Upper lobe of right lung (tissue), 1 donor: Measurements from ENCODE around the gene CCDC181. TPM values are rescaled to one million over a fixed set of nuclear protein-coding genes. Genes with fewer than 3 reads are reported as not detected.
A peak's percentile ranks its signal among the peaks of the same experiment; 100 is the strongest.

Experiments used
- ATAC-seq: fragments of 200-7000 bp; cut with Tn5 transposase; one replicate; pipeline ENCODE4 v1.9.1; 2020; ENCODE audit warnings: mild to moderate bottlenecking, moderate library complexity
- DNase-seq: peaks from one replicate; pipeline ENCODE4 v3.0.0-alpha.2; 2020
- H3K27ac ChIP-seq: fragments of 200-600 bp; one replicate; pipeline ENCODE4 v1.8.0; 2022
- H3K27me3 ChIP-seq: fragments of 200-600 bp; one replicate; pipeline ENCODE4 v1.8.0; 2022; ENCODE audit warnings: mild to moderate bottlenecking
- H3K36me3 ChIP-seq: fragments of 200-600 bp; one replicate; pipeline ENCODE4 v1.8.0; 2022
- H3K4me1 ChIP-seq: fragments of 200-600 bp; one replicate; pipeline ENCODE4 v1.8.0; 2022
- H3K4me3 ChIP-seq: fragments of 200-600 bp; one replicate; pipeline ENCODE4 v1.8.0; 2022; ENCODE audit warnings: mild to moderate bottlenecking
- H3K9me3 ChIP-seq: fragments of 200-600 bp; one replicate; pipeline ENCODE4 v1.8.0; 2022
- intact Hi-C: fragments of 100-400 bp; cut with DNase I; formaldehyde crosslinking; loops from one replicate; pipeline ENCODE4 v1.11.0; 2022
- total RNA-seq: library from RNA; stranded (reverse); fragmentation: NEBNext Ultra II Directional; extraction: Animal tissue kit (Norgen Biotek cat#: 25700); gene quantifications from one replicate; pipeline ENCODE4 v1.2.1, GENCODE V29; 2021
- TF ChIP-seq, protein P1 (sequence below): fragments of 200-600 bp; IDR thresholded peaks from one replicate; pipeline ENCODE4 v1.8.0; 2022; ENCODE audit warnings: antibody characterized with exemption
- donor health status: DM: no; HTN: yes; CAD: no; lungs with severe emphysema.

The CCDC181 gene
- total RNA-seq, 1 donor from 2014 or later: 0.32 TPM

DNA sequence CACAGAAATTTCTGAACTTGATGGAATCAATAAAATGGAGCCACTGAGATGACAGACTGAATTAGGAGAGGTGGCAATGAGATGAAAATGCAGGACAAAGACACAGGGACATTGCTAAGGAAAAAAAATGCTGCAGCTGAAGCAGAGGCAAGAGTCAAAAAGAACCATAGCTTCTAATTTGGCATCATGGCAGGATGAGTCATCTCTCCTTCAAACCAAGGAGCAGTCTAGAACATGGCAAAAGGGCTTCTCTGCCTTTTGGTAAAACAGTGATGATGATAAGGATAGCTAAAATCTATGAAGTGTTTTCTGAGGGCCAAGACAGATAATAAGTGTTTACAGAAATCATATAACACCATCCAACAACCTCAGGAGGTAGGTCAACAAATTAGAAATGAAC, 41.7 kb upstream of the CCDC181 start:
- Histone ChIP-seq H3K4me1 (no peaks in the 10 kb centered on the region), H3K9me3 (no peaks in the 10 kb centered on the region), H3K27ac (no peak overlapping the region), H3K36me3 (peaks cover 6% of the 10 kb centered on the region), H3K27me3 (no peaks in the 10 kb centered on the region), H3K4me3 (no peak overlapping the region)
- no peak for ATAC-seq
- intact Hi-C loops: loop anchor here (10.0 kb wide), 1 partner anchor 76 kb away; no protein-coding TSS in a partner anchor
- no peak for DNase-seq
- TF ChIP-seq, protein P1, sequence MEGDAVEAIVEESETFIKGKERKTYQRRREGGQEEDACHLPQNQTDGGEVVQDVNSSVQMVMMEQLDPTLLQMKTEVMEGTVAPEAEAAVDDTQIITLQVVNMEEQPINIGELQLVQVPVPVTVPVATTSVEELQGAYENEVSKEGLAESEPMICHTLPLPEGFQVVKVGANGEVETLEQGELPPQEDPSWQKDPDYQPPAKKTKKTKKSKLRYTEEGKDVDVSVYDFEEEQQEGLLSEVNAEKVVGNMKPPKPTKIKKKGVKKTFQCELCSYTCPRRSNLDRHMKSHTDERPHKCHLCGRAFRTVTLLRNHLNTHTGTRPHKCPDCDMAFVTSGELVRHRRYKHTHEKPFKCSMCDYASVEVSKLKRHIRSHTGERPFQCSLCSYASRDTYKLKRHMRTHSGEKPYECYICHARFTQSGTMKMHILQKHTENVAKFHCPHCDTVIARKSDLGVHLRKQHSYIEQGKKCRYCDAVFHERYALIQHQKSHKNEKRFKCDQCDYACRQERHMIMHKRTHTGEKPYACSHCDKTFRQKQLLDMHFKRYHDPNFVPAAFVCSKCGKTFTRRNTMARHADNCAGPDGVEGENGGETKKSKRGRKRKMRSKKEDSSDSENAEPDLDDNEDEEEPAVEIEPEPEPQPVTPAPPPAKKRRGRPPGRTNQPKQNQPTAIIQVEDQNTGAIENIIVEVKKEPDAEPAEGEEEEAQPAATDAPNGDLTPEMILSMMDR: no peak

DNA sequence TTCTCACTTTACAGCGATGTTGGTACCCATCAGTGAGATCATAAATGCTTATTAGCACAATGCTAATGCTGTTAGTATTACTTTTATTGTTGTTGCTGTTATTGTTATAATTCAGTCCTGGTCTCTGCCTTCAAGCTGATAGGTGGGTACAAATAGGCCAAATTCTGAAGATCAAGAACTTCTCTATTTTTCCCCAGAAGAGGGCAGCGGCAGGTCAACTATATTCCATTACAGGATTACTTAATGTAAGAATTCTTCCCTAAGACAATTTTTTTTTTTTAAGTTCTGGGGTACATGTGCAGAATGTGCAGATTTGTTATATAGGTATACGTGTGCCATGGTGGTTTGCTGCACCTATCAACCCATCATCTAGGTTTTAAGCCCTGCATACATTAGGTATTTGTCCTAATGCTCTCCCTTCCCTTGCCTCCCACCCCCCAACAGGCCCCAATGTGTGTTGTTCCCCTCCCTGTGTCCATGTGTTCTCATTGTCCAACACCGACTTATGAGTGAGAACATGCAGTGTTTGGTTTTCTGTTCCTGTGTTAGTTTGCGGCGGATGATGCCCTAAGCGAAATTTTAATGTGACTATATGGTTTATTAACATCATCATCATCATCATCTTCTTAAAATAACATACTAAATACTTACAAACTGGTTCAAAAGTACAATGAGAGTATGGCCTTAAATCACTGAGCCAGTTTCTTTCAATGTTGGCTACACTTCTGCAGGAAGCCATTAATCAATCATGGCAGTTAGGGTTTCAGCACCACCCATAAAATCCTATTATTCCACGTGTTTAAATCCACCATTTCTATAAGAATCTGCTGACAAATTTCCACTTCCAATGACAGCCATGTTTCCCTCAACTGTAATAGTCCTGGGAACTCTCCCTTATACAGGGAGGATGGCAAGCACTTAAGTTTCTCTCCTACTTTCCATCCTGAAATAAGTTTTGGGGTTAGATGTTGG, 39.3 kb upstream of the CCDC181 start:
- Histone ChIP-seq H3K4me1 (no peaks in the 10 kb centered on the region), H3K27ac (no peak overlapping the region), H3K9me3 (no peaks in the 10 kb centered on the region), H3K4me3 (no peak overlapping the region), H3K36me3 (peaks cover 6% of the 10 kb centered on the region), H3K27me3 (no peaks in the 10 kb centered on the region)
- no peak for DNase-seq
- intact Hi-C loops: loop anchor here (10.0 kb wide), 1 partner anchor 78 kb away; no protein-coding TSS in a partner anchor
- ATAC-seq: peak; percentile 58
- TF ChIP-seq, protein P1: peak; percentile 46

DNA sequence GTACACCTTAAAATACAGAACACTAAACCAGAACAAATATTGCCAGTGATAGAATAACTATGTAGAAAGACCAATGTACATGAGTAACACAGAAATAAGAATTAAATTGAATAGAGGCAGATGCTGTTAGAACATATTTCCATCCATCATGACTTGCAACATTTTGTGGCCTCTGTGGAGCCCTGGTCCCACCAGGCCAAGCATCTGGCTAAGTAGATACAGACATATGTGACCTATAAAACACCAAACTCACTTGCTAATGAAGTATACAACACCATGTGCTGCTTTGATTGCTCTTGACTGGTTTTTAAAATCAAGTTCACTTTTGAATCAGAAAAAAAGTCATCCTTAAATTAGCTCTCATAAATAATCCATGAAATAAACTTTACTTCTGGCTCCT, 38.0 kb upstream of the CCDC181 start:
- no peak for DNase-seq
- Histone ChIP-seq H3K27ac (no peak overlapping the region), H3K27me3 (no peaks in the 10 kb centered on the region), H3K4me1 (no peaks in the 10 kb centered on the region), H3K9me3 (no peaks in the 10 kb centered on the region), H3K4me3 (no peak overlapping the region), H3K36me3 (peaks cover 6% of the 10 kb centered on the region)
- TF ChIP-seq, protein P1: no peak
- intact Hi-C loops: loop anchor here (10.0 kb wide), 1 partner anchor 80 kb away; no protein-coding TSS in a partner anchor
- ATAC-seq: no peak

DNA sequence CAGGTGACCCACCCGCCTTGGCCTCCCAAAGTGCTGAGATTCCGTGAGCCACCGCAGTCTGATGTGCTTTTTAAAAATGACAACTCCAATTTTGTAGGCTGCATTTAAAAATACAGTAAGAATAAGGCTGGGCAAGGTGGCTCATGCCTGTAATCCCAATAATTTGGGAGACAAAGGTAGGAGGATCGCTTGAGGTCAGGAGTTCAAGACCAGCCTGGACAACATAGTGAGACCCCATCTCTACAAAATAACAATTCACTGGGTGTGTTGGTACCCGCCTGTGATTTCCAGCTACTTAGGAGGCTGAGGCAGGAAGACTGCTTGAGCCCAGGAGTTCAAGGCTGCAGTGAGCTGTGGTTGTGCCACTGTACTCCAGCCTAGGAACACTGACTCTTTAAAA, 35.1 kb upstream of the CCDC181 start:
- H3K36me3 ChIP-seq: peaks cover 6% of the 10 kb centered on the region
- TF ChIP-seq, protein P1: no peak
- intact Hi-C loops: loop anchor here (10.0 kb wide), 1 partner anchor 82 kb away; no protein-coding TSS in a partner anchor

DNA sequence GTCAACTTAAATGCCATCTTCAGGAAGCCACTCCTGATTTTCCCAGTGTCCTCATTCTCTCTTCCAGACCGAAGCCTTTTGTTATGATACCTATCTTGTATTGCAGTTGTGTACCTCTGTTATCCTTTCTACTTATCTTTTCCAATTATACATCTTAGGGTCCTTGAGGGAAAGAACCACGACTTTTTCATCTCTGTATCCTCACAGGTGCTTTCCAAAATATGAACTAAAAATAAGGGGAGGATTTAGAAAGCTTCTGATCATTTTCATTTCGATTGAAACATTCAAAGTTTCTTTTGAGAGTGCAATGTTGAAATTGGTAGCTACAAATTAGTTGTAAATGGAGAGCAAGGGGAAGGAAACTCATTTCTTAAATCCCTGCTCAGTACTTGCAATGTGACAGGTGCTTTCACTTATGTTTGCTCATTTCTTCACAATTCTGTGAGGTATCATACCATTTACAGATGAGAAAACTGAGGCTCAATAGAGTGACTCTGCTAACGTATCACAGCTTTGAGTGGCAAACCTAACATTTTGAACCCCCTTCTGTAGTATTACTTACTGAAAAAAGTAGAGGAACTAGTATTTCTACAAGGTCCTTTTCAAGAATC, 34.2 kb upstream of the CCDC181 start:
- Histone ChIP-seq H3K36me3 (no peaks in the 10 kb centered on the region), H3K27me3 (no peaks in the 10 kb centered on the region), H3K4me3 (no peak overlapping the region), H3K4me1 (no peaks in the 10 kb centered on the region), H3K27ac (no peak overlapping the region), H3K9me3 (peaks cover 5% of the 10 kb centered on the region)
- intact Hi-C loops: loop anchor here (10.0 kb wide), 1 partner anchor 83 kb away; no protein-coding TSS in a partner anchor
- ATAC-seq (no peak), DNase-seq (no peak)
- TF ChIP-seq, protein P1: no peak

More for the DNA sequence above, 35.1 kb upstream of the CCDC181 start:
- DNase-seq: no peak
- Histone ChIP-seq H3K4me1 (no peaks in the 10 kb centered on the region), H3K27me3 (no peaks in the 10 kb centered on the region), H3K27ac (no peak overlapping the region), H3K9me3 (no peaks in the 10 kb centered on the region), H3K4me3 (no peak overlapping the region)
- no peak for ATAC-seq
